Upper lobe of right lung (tissue), 1 donor: ENCODE measurements around the gene CFAP299. TPM values are rescaled to one million over a fixed set of nuclear protein-coding genes. Genes with fewer than 3 reads are reported as not detected.

ENCODE experiments used
- ATAC-seq: fragments of 200-7000 bp; cut with Tn5 transposase; one replicate; pipeline ENCODE4 v1.9.1; 2020; ENCODE audit warnings: mild to moderate bottlenecking, moderate library complexity
- DNase-seq: peaks from one replicate; pipeline ENCODE4 v3.0.0-alpha.2; 2020
- H3K27ac ChIP-seq: fragments of 200-600 bp; one replicate; pipeline ENCODE4 v1.8.0; 2022
- H3K27me3 ChIP-seq: fragments of 200-600 bp; one replicate; pipeline ENCODE4 v1.8.0; 2022; ENCODE audit warnings: mild to moderate bottlenecking
- H3K36me3 ChIP-seq: fragments of 200-600 bp; one replicate; pipeline ENCODE4 v1.8.0; 2022
- H3K4me1 ChIP-seq: fragments of 200-600 bp; one replicate; pipeline ENCODE4 v1.8.0; 2022
- H3K4me3 ChIP-seq: fragments of 200-600 bp; one replicate; pipeline ENCODE4 v1.8.0; 2022; ENCODE audit warnings: mild to moderate bottlenecking
- H3K9me3 ChIP-seq: fragments of 200-600 bp; one replicate; pipeline ENCODE4 v1.8.0; 2022
- CTCF ChIP-seq: fragments of 200-600 bp; IDR thresholded peaks from one replicate; pipeline ENCODE4 v1.8.0; 2022; ENCODE audit warnings: antibody characterized with exemption
- intact Hi-C: fragments of 100-400 bp; cut with DNase I; formaldehyde crosslinking; loops from one replicate; pipeline ENCODE4 v1.11.0; 2022
- total RNA-seq: library from RNA; stranded (reverse); fragmentation: NEBNext Ultra II Directional; extraction: Animal tissue kit (Norgen Biotek cat#: 25700); gene quantifications from one replicate; pipeline ENCODE4 v1.2.1, GENCODE V29; 2021
- donor health status: DM: no; HTN: yes; CAD: no; lungs with severe emphysema.

The CFAP299 gene
- total RNA-seq, 1 donor from 2014 or later = not detected

DNA sequence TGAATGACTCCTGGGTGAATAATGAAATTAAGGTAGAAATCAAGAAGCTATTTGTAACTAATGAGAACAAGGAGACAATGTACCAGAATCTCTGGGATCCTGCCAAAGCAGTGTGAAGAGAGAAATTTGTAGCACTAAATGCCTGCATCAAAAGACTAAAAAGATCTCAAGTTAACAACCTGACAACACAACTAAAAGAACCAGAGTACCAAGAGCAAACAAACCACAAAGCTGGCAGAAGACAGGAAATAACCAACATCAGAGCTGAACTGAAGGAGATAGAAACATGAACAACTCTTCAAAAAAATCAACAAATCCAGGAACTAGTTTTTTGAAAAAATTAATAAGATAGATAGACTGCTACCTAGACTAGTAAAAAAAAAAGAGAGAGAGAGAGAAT is 8.4 kb downstream of the CFAP299 start:
- H3K9me3 ChIP-seq = no peaks in the 10 kb centered on the region
- TF ChIP-seq CTCF = no peak
- ATAC-seq (no peak), DNase-seq (no peak)
- H3K4me1 ChIP-seq = no peaks in the 10 kb centered on the region
- no peak overlapping the region for H3K4me3 ChIP-seq
- H3K36me3 ChIP-seq = no peaks in the 10 kb centered on the region
- intact Hi-C loops = no loop called here
- H3K27ac ChIP-seq = no peak overlapping the region
- no peaks in the 10 kb centered on the region for H3K27me3 ChIP-seq

DNA sequence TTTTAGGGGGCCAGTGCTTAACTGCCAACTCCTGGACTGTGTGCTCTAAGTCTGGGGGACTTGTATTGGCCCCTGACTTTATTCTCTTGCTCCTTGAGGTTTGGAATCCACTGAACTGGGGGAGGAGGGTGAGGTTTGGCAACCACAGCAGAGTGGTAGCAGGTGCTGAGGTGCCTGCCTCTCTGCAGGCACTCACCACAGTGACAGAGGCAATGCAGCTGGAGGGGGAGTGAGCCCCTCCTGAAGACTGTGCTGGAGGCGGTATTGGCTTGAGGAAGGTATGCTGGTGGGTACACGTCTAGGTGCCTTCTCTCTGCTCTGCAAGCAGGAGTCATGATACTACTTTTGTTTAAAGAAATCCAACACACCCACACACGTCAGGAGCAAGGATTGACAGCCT is 24.6 kb downstream of the CFAP299 start:
- TF ChIP-seq CTCF = no peak
- no peak overlapping the region for H3K27ac ChIP-seq
- DNase-seq (no peak), ATAC-seq (no peak)
- no peaks in the 10 kb centered on the region for H3K4me1 ChIP-seq
- H3K9me3 ChIP-seq = no peaks in the 10 kb centered on the region
- intact Hi-C loops = no loop called here
- H3K4me3 ChIP-seq = no peak overlapping the region
- H3K27me3 ChIP-seq = peaks cover 15% of the 10 kb centered on the region
- no peaks in the 10 kb centered on the region for H3K36me3 ChIP-seq

- Histone ChIP-seq H3K4me3 (no peak overlapping the region), H3K27ac (no peak overlapping the region), H3K27me3 (peaks cover 15% of the 10 kb centered on the region), H3K36me3 (no peaks in the 10 kb centered on the region), H3K9me3 (no peaks in the 10 kb centered on the region), H3K4me1 (no peaks in the 10 kb centered on the region)
- DNase-seq = no peak
- ATAC-seq = no peak
- no peak for TF ChIP-seq CTCF
- intact Hi-C loops = no loop called here
These were observed 25.4 kb downstream of the CFAP299 start for GRCh38 chr4:80360900-80361299.

DNA sequence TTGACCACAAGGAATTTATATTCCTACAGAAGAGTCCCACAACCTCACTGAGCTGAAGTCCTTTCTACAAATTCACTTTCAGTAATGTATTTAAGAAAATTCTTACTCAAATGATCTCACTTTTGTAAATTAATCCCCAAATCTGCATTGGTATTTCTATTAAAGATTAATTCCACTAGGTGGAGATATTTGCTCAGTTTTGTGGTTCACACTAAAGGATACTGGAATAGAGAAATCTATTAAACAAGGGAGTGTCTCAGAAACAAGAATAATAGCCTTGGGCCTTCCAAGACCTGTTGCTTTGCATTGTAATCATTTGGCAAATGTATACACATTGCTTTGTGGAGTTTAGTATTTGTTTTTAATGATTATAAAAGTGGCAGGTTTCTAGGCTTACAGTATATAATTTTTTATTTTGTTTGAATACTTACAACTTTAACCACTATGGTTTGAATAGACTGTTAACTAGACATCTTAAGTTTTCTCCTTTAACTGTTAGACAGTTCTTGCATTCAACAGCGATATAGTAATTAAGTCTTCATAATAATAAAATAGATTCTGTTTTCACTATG is 25.9 kb downstream of the CFAP299 start:
- Histone ChIP-seq H3K9me3 (no peaks in the 10 kb centered on the region), H3K27ac (no peak overlapping the region), H3K4me1 (no peaks in the 10 kb centered on the region), H3K4me3 (no peak overlapping the region), H3K27me3 (peaks cover 15% of the 10 kb centered on the region), H3K36me3 (no peaks in the 10 kb centered on the region)
- intact Hi-C loops = no loop called here
- ATAC-seq = peak; percentile 32
- no peak for DNase-seq
- TF ChIP-seq CTCF = peak; percentile 43

DNA sequence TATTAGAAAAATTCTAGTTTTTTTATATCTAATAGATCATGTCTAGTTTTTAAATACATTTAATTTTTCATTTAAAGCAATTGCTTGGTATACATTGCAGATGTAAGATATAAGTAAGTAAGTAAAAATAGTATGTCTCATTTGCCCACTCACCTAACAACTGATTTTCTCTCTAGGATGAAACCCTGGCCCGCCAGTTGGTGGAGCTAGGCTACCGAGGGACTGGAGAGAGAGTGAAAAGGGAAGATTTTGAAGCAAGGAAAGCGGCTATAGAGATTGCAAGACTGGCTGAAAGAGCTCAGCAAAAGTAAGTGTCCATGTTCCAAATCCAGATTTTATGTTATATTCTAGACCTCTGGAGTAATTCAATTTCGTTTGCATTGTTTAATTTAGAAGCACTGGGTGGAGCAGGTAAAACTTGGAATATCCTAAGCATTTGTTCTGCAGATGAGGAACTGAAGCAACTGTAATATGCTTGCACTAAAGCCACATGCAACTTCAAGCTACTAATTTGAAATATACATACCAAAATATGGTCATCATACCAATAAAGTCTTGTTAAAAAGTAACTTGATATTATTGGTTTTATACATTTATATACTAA is 27.1 kb downstream of the CFAP299 start:
- TF ChIP-seq CTCF = peak; percentile 54
- H3K27me3 ChIP-seq = peaks cover 15% of the 10 kb centered on the region
- H3K4me3 ChIP-seq = no peak overlapping the region
- peak; percentile 76 for ATAC-seq
- no peaks in the 10 kb centered on the region for H3K9me3 ChIP-seq
- DNase-seq = peak; percentile 65
- H3K4me1 ChIP-seq = no peaks in the 10 kb centered on the region
- intact Hi-C loops = no loop called here
- no peak overlapping the region for H3K27ac ChIP-seq
- no peaks in the 10 kb centered on the region for H3K36me3 ChIP-seq
